ENCODE results near the gene BAIAP2. TPM values are rescaled to one million over a fixed set of nuclear protein-coding genes. Genes with fewer than 3 reads are reported as not detected.

Gene BAIAP2
- polyA plus RNA-seq, 1 donor from 2014 or later = 17.5 TPM

DNA sequence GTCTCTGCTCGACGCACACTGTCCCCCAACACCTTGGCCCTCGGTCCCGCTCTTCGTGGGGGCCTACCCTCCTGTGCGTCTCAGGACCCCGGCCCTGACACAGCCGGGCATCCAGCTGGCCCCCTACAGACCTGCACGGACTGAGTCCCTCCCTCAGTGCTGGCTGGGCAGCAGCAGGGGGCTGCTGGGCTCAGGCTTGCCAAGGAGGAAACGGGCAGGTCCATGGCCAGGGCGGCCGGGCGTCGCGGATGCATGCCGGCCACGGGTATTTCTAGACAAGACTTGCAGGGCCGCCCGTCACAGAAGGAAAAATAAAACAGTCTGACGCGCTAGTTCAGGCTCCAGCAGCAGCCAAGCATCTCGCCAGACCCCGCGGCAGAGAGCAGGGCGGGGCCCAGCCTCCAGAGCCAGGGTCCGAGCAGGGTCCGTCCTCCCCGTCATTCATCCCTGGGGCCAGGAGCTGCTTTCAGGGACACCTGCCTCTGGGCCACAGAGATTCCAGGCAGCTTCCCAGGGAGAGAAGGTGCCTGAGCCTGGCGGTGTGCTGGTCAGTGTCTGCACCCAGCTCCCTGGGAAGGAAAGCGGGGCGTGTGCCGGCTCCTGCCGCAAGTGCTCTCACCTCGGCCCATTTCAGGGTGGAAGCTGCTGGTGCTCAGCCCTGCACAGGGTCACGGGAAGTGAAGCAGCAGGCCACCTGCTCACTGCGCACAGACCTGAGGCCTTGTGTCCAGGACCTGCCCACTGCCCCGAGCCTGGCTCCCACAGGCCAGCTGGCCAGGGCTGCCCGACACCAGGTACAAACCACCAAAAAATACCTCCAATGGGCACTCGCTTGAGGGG is 123.1 kb downstream of the BAIAP2 start:
- no peaks in the 10 kb centered on the region for H4K20me1 ChIP-seq (ENCODE audit: insufficient read depth)
- no peak overlapping the region for H3K9ac ChIP-seq (ENCODE audit: low read length)
- H3K4me2 ChIP-seq (ENCODE audit: low read length) = no peak overlapping the region
- no peaks in the 10 kb centered on the region for H3K9me3 ChIP-seq (ENCODE audit: low read length)
- H3K27me3 ChIP-seq (ENCODE audit: insufficient read depth, low read depth, low read length) = no peaks in the 10 kb centered on the region
- no peaks in the 10 kb centered on the region for H3K79me2 ChIP-seq (replicated peaks; ENCODE audit: insufficient read depth, low read length)
- H2AFZ ChIP-seq (ENCODE audit: low read depth, low read length) = no peak overlapping the region
- H3K4me3 ChIP-seq (ENCODE audit: low read length) = no peak overlapping the region
- H3F3A ChIP-seq (ENCODE audit: insufficient read depth, low read length, poor library complexity, severe bottlenecking) = no peaks in the 10 kb centered on the region
- no peaks in the 10 kb centered on the region for H3K36me3 ChIP-seq (ENCODE audit: insufficient read depth, low read length)
- no peak overlapping the region for H3K27ac ChIP-seq (ENCODE audit: low read length)
- H3K9me2 ChIP-seq (ENCODE audit: insufficient read depth, low read length) = no peaks in the 10 kb centered on the region
- TF ChIP-seq, protein P1, sequence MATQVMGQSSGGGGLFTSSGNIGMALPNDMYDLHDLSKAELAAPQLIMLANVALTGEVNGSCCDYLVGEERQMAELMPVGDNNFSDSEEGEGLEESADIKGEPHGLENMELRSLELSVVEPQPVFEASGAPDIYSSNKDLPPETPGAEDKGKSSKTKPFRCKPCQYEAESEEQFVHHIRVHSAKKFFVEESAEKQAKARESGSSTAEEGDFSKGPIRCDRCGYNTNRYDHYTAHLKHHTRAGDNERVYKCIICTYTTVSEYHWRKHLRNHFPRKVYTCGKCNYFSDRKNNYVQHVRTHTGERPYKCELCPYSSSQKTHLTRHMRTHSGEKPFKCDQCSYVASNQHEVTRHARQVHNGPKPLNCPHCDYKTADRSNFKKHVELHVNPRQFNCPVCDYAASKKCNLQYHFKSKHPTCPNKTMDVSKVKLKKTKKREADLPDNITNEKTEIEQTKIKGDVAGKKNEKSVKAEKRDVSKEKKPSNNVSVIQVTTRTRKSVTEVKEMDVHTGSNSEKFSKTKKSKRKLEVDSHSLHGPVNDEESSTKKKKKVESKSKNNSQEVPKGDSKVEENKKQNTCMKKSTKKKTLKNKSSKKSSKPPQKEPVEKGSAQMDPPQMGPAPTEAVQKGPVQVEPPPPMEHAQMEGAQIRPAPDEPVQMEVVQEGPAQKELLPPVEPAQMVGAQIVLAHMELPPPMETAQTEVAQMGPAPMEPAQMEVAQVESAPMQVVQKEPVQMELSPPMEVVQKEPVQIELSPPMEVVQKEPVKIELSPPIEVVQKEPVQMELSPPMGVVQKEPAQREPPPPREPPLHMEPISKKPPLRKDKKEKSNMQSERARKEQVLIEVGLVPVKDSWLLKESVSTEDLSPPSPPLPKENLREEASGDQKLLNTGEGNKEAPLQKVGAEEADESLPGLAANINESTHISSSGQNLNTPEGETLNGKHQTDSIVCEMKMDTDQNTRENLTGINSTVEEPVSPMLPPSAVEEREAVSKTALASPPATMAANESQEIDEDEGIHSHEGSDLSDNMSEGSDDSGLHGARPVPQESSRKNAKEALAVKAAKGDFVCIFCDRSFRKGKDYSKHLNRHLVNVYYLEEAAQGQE (IDR thresholded peaks at IDR 0.05; ENCODE audit: borderline replicate concordance) = no peak

DNA sequence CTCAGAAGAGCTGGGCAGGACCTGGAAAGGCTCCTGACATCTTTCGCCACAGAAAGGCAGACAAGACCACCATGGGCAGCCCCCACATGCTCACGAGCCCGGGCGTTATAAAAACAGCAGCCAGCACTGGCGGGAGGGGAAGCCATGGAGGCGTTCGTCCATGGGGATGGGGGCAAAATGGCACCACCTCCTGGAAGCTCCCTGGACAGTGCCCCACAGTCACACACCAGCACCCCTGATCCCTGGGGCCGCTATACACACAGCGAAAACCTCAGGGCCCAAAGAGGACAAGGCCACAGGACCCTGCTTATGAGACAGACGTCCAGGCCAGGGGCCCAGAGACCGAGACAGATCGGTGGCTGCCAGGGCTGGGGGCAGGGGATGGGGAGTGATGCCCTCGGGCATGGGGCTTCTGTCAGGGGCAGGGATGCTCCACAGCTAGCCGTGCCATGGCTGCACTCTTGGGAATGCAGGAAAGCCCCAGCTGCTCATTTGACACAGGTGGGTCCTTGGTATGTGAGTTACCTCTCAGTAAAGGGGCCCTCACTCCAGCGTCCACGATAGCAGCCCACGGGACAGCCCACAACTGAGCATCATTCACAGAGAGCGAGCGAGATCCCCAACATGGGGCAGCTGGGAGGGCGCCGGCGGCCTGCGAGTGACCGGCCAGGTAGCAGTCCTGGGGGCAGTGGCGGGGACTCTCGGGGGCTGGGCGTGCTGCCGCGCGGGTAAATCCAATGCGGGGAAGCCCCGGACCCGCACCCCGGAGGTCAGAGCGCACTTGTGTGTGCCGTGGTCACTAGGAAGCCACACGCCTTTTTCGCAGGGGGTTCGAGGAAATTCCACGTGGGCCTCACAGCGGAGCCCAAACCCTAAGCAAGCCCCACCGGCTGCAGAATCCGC is 124.0 kb downstream of the BAIAP2 start:
- no peaks in the 10 kb centered on the region for H3F3A ChIP-seq (ENCODE audit: insufficient read depth, low read length, poor library complexity, severe bottlenecking)
- H3K4me3 ChIP-seq (ENCODE audit: low read length) = no peak overlapping the region
- H4K20me1 ChIP-seq (ENCODE audit: insufficient read depth) = no peaks in the 10 kb centered on the region
- no peaks in the 10 kb centered on the region for H3K79me2 ChIP-seq (replicated peaks; ENCODE audit: insufficient read depth, low read length)
- H3K9ac ChIP-seq (ENCODE audit: low read length) = no peak overlapping the region
- H3K4me2 ChIP-seq (ENCODE audit: low read length) = no peak overlapping the region
- no peaks in the 10 kb centered on the region for H3K27me3 ChIP-seq (ENCODE audit: insufficient read depth, low read depth, low read length)
- H3K36me3 ChIP-seq (ENCODE audit: insufficient read depth, low read length) = no peaks in the 10 kb centered on the region
- H3K9me3 ChIP-seq (ENCODE audit: low read length) = no peaks in the 10 kb centered on the region
- no peaks in the 10 kb centered on the region for H3K9me2 ChIP-seq (ENCODE audit: insufficient read depth, low read length)
- H3K27ac ChIP-seq (ENCODE audit: low read length) = no peak overlapping the region
- no peak overlapping the region for H2AFZ ChIP-seq (ENCODE audit: low read depth, low read length)
- no peak for TF ChIP-seq POLR2AphosphoS5 (IDR thresholded peaks at IDR 0.05)
- no peak for TF ChIP-seq RAD21 (conservative IDR thresholded peaks at IDR 0.05)
- TF ChIP-seq SMC3 (conservative IDR thresholded peaks at IDR 0.05; ENCODE audit: poor library complexity) = no peak
- TF ChIP-seq, protein P1 (IDR thresholded peaks at IDR 0.05; ENCODE audit: borderline replicate concordance) = no peak
- no peak for TF ChIP-seq EP300 (conservative IDR thresholded peaks at IDR 0.05; ENCODE audit: poor library complexity, severe bottlenecking)
- no peak for TF ChIP-seq EZH2 (IDR thresholded peaks at IDR 0.05; ENCODE audit: borderline replicate concordance, insufficient read depth, low read length, poor library complexity, severe bottlenecking)
- no peak for TF ChIP-seq MXI1 (conservative IDR thresholded peaks at IDR 0.05; ENCODE audit: poor library complexity, severe bottlenecking)
